Stomach (tissue), 9 donors: ENCODE data around the gene RAG1. TPM values are rescaled to one million over a fixed set of nuclear protein-coding genes. Genes with fewer than 3 reads are reported as not detected.

ENCODE experiments used
- DNase-seq, 2 donors: peaks; one replicate each; pipeline versions ENCODE4 v3.0.0 to v3.0.0-alpha.2; 2013 to 2019
- H3K27ac ChIP-seq, 5 donors: fragments of 200-600 bp in 4 of 5; sonication (generic) in 4 of 5; one replicate each; pipeline ENCODE4 v1.5.1; 2013 to 2019; ENCODE audit warnings: mild to moderate bottlenecking in 1 of 5, moderate library complexity in 1 of 5
- H3K27me3 ChIP-seq, 3 donors: fragments of 200-600 bp; sonication (generic); one replicate each; pipeline ENCODE4 v1.5.1; 2017 to 2019; ENCODE audit warnings: mixed run types in 1 of 3
- H3K36me3 ChIP-seq, 4 donors: fragments of 200-600 bp; sonication (generic); 1 replicate in 3 of 4; 2 replicates in 1 of 4; pipeline ENCODE4 v1.5.1; 2016 to 2019
- H3K4me1 ChIP-seq, 4 donors: fragments of 200-600 bp; sonication (generic); one replicate each; pipeline ENCODE4 v1.5.1; 2016 to 2019
- H3K4me3 ChIP-seq, 4 donors: fragments of 200-600 bp; sonication (generic) in 3 of 4; one replicate each; pipeline ENCODE4 v1.5.1; 2016 to 2019; ENCODE audit warnings: mild to moderate bottlenecking in 1 of 4
- H3K9me3 ChIP-seq, 4 donors: fragments of 200-600 bp; sonication (generic); one replicate each; pipeline ENCODE4 v1.5.1; 2016 to 2019
- CTCF ChIP-seq, 7 experiments: fragments of 450-650 bp in 4 of 7; fragments of 200-600 bp in 3 of 7; sonication (generic) in 3 of 7; IDR thresholded peaks; one replicate each; pipeline ENCODE4 v1.5.1; 2016 to 2019; ENCODE audit warnings: antibody characterized with exemption in 7 of 7, control low read depth in 2 of 7, mild to moderate bottlenecking in 1 of 7
- EP300 ChIP-seq: sonication (generic); formaldehyde crosslinking; IDR thresholded peaks from one replicate; pipeline ENCODE4 v1.6.1; 2017; ENCODE audit warnings: antibody characterized with exemption
- POLR2A ChIP-seq, 4 donors: fragments of 450-650 bp; IDR thresholded peaks; one replicate each; pipeline ENCODE4 v1.6.1; 2016; ENCODE audit warnings: antibody characterized with exemption in 4 of 4, control low read depth in 2 of 4, mild to moderate bottlenecking in 1 of 4, moderate library complexity in 1 of 4
- POLR2AphosphoS5 ChIP-seq, 3 donors: sonication (generic); formaldehyde crosslinking; IDR thresholded peaks; one replicate each; pipeline ENCODE4 v1.6.1; 2016; ENCODE audit warnings: antibody characterized with exemption in 3 of 3
- WGBS, 5 donors: extraction: QIAGEN DNeasy Blood & Tissue Kit in 3 of 5; methylation state at CpG; one replicate each; pipeline versions ENCODE4 v1.1.5 to v1.1.7; 2013 to 2018; 5-methylcytosine and 5-hydroxymethylcytosine counted together
- intact Hi-C: fragments of 100-400 bp; cut with DNase I; formaldehyde crosslinking; loops from one replicate; pipeline ENCODE4 v1.15.1; 2023; ENCODE audit warnings: low total_unique reads
- polyA plus RNA-seq, 3 donors: library from polyadenylated mRNA; stranded (reverse); fragments of 200-250 nt; gene quantifications; one replicate each; pipeline ENCODE4 v1.2.3, GENCODE V29; 2013
- total RNA-seq, 5 donors: library from RNA; depleted of rRNA; stranded (reverse); fragments of >200 nt; gene quantifications; one replicate each; pipeline versions ENCODE4 v1.1.0 to v1.2.3, GENCODE V29; 2014 to 2016
- donor health status: healthy with polysubstance abuse.
- donor health status: Bipolar disorder and iron deficiency.
- donor health status: healthy.

RAG1 gene
- total and polyA plus RNA-seq, 8 donors, result 0.23 to 5.0 (median 0.43) TPM; not detected in 2

GRCh38 chr11:36564376-36565030 is 3.3 kb upstream of the RAG1 start:
- no peaks in the 10 kb centered on the region for H3K27me3 ChIP-seq
- H3K27ac ChIP-seq, result no peak overlapping the region
- peak overlapping the region; percentile 32 to 44 (median 40) for H3K4me3 ChIP-seq
- intact Hi-C loops, result loop anchor here (5.0 to 10.0 kb wide), 2 partner anchors 60 to 108 kb away; no protein-coding TSS in a partner anchor
- peak; percentile 58 to 88 for DNase-seq
- TF ChIP-seq POLR2AphosphoS5 (IDR thresholded peaks at IDR 0.05), result no peak
- TF ChIP-seq CTCF (IDR thresholded peaks at IDR 0.05), result peak in 5 of 7 experiments; percentile 37 to 61 (median 53)
- no peaks in the 10 kb centered on the region for H3K36me3 ChIP-seq
- 2 to 4% (median 3%) methylated on average over 15 of the region's 15 CpGs for WGBS, 5 donors
- peaks cover 0 to 9% (median 3%) of the 10 kb centered on the region in 4 donors for H3K4me1 ChIP-seq
- H3K9me3 ChIP-seq, result no peaks in the 10 kb centered on the region

- Histone ChIP-seq H3K27me3 (no peaks in the 10 kb centered on the region), H3K9me3 (no peaks in the 10 kb centered on the region), H3K36me3 (no peaks in the 10 kb centered on the region), H3K4me3 (peak overlapping the region; percentile 32 to 44 (median 40)), H3K4me1 (peaks cover 0 to 9% (median 3%) of the 10 kb centered on the region in 4 donors), H3K27ac (no peak overlapping the region)
- intact Hi-C loops, result loop anchor here (5.0 to 10.0 kb wide), 2 partner anchors 60 to 107 kb away; no protein-coding TSS in a partner anchor
- no peak for DNase-seq
- WGBS, 5 donors, result 49 to 64% (median 51%) methylated on average over 6 of the region's 6 CpGs
- no peak for TF ChIP-seq POLR2A (IDR thresholded peaks at IDR 0.05)
- no peak for TF ChIP-seq EP300
- TF ChIP-seq POLR2AphosphoS5 (IDR thresholded peaks at IDR 0.05), result no peak
- TF ChIP-seq CTCF (IDR thresholded peaks at IDR 0.05), result no peak
Observed at GRCh38 chr11:36565031-36565610, 2.7 kb upstream of the RAG1 start.

DNA sequence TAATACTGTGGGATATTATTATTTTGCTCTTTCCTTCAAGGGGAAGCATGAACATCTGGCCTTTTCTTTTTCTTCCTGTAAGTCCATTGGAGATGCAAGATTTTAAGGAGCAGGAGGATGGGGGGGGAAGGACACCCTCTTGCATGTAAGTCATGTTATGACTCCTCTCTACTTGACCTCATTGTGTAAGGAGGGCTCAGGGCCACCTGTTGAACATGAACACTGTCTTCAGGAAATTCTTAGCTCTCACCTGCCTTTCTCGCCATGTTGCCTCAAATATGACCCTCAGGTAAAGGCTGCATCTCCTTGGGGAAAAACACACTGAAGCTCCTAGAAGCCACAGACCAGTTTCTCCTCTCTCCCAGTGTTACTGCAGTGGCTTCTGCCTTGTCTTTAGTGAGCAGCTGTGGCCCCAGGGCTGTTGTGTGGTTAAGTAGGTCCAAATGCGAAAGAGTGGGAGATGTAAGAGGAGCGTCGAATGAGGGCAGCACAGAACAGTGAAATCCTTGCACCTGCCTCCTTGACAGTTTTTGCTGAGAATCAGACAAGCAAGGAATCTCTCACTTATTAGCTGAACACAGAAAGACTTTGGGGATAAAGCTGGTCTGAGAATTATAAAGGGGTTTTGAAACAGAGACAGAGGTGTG is 1.3 kb upstream of the RAG1 start:
- intact Hi-C loops, result loop anchor here (5.0 to 10.0 kb wide), 2 partner anchors 58 to 106 kb away; no protein-coding TSS in a partner anchor
- no peak for TF ChIP-seq POLR2A (IDR thresholded peaks at IDR 0.05)
- TF ChIP-seq POLR2AphosphoS5 (IDR thresholded peaks at IDR 0.05), result no peak
- TF ChIP-seq CTCF (IDR thresholded peaks at IDR 0.05), result no peak
- no peak for TF ChIP-seq EP300
- H3K27ac ChIP-seq, result no peak overlapping the region
- H3K27me3 ChIP-seq, result no peaks in the 10 kb centered on the region
- 88 to 95% (median 92%) methylated on average over 4 of the region's 4 CpGs for WGBS, 5 donors
- H3K4me1 ChIP-seq, result peaks cover 0 to 9% (median 3%) of the 10 kb centered on the region in 4 donors
- DNase-seq, result no peak
- no peaks in the 10 kb centered on the region for H3K9me3 ChIP-seq
- no peak overlapping the region for H3K4me3 ChIP-seq
- no peaks in the 10 kb centered on the region for H3K36me3 ChIP-seq

DNA sequence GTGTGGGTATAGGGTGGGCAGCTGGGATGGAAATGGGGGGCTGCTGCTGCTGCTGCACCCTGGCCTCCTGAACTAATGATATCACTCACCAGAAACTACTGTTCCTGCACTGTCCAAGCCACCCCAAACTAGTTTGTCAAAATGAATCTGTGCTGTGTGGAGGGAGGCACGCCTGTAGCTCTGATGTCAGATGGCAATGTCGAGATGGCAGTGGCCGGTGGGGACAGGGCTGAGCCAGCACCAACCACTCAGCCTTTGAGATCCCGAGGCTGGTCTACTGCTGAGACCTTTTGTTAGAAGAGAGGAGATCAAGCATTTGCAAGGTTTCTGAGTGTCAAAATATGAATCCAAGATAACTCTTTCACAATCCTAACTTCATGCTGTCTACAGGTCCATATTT is 1.3 kb downstream of the RAG1 start:
- TF ChIP-seq CTCF (IDR thresholded peaks at IDR 0.05) (no peak), POLR2A (IDR thresholded peaks at IDR 0.05) (no peak), POLR2AphosphoS5 (IDR thresholded peaks at IDR 0.05) (no peak), EP300 (no peak)
- no peak for DNase-seq

More for the DNA sequence above, 1.3 kb downstream of the RAG1 start:
- intact Hi-C loops, result loop anchor here (5.0 to 10.0 kb wide), 2 partner anchors 56 to 103 kb away; no protein-coding TSS in a partner anchor
- H3K4me1 ChIP-seq, result peaks cover 0 to 9% (median 3%) of the 10 kb centered on the region in 4 donors
- H3K27ac ChIP-seq, result no peak overlapping the region
- no peak overlapping the region for H3K4me3 ChIP-seq
- H3K27me3 ChIP-seq, result no peaks in the 10 kb centered on the region
- H3K36me3 ChIP-seq, result peaks cover 0 to under 1% (median 0%) of the 10 kb centered on the region in 4 donors
- H3K9me3 ChIP-seq, result no peaks in the 10 kb centered on the region
- 72 to 88% (median 82%) methylated on average over 4 of the region's 4 CpGs for WGBS, 5 donors
